ENCODE measurements around the gene TREH.

TREH gene

DNA sequence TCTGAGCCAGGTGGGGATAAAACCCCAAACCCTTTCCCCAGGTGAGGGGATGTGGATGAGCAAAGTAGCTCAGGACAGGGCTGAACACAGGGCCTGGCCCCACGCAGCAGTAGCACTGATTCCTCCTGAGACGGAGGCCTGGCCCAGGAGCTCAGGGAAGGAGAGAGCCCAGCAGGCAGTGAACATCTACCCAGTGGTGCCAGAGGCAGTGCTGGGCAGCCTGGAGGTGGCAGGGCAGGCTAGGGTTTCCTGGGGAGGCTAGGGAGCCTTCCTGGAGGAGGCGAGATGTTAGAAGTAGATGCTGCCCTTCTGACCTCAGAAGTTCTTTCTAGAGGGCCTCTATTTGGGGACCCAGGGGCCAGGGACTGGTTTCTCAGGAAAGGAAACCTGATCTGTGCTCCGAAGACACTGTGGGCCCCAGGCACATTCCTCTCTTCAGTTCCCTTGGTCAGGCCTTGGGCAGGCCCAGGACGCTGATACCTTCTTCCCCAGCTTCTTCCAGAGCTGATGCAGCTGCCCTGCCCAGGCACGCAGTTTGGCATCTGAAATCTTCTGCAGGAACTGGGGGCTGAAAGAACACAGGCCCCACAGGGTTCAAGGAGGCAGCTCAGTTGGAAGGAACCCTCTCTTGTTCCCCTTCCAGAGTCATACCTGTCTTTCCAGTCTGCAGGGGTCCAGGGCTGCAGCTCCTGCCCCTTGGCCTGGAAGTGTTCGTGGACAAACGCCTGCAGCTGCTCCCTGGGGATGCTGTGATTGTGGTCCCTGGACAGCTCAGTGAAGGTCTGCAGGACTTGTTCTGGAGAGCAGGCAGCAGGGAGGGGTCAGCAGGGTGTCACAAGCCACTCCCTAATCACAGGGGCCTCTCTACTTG, 16.8 kb downstream of the TREH start:
- DNase-seq: no peak

- DNase-seq: no peak
Measured at GRCh38 chr11:118661425-118662301, 17.8 kb downstream of the TREH start.

DNA sequence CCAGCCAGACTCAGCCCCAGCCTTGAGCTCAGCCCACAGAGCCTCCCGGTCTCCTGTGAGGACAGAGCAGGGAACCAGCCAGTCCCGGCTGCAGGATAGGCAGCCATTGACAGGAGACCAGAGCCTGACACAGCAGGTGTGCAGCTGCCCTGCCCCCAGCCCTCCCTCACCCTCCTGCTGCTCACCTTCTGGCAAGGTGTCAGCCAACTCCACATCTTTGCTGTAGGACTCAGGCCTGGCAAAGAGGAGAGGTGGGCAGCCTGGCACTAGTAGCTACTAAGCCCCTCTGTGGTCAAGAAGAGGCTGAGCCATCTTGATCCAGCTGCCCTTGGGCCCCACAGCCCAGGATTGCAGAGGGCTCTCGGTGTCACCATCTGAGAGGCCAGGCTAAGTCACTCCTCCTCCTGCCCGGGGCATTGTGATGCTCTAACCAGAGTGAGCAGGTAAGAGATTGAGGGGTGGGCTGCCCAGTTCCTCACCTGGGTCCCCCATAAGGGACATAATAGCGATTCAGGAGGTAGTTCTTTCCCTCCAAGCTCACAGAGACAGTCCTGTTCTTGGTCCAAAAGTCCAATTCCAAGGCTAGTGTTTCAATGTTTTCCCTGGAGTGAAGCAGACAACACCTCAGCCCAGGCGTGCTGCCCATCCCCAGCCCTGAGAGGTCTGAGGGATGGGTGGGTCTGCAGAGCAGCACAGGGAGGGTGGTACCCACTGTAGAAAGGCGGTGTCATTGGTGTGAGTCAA, 18.6 kb downstream of the TREH start:
- no peak for DNase-seq

- no peak for DNase-seq
Measured at GRCh38 chr11:118659953-118660680, 19.3 kb downstream of the TREH start.

DNA sequence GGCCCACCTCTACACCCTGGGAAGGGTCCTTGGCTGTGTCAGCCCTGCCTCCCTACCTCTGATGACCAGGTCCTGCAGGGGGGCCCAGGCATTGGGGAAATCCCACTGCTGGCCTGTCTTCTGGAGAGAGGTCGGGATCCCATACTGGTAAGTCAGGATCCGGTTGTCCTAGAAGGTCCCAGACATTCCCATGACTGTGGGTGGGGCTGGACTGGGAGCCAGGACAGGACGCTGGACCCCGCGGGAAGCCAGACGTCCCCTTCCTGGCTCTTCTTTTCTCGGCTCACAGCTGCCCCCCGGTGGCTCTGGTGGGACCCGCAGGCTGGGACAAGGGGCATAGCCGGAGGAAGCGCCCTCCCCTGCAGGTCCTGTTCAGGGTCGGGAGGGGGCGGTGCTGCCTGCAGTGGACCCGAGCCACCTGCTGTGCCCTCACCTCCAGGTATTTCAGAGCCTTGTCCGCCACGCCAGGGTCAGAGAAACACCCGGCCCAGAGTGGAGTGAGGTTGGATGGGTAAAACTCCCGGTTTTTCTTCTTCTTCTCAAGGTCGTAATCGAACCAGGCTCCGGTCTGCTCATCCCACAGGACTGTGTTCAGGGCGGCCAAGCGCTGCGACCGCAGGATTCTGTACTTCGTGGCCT, 20.0 kb downstream of the TREH start:
- DNase-seq: peak; percentile 86

DNA sequence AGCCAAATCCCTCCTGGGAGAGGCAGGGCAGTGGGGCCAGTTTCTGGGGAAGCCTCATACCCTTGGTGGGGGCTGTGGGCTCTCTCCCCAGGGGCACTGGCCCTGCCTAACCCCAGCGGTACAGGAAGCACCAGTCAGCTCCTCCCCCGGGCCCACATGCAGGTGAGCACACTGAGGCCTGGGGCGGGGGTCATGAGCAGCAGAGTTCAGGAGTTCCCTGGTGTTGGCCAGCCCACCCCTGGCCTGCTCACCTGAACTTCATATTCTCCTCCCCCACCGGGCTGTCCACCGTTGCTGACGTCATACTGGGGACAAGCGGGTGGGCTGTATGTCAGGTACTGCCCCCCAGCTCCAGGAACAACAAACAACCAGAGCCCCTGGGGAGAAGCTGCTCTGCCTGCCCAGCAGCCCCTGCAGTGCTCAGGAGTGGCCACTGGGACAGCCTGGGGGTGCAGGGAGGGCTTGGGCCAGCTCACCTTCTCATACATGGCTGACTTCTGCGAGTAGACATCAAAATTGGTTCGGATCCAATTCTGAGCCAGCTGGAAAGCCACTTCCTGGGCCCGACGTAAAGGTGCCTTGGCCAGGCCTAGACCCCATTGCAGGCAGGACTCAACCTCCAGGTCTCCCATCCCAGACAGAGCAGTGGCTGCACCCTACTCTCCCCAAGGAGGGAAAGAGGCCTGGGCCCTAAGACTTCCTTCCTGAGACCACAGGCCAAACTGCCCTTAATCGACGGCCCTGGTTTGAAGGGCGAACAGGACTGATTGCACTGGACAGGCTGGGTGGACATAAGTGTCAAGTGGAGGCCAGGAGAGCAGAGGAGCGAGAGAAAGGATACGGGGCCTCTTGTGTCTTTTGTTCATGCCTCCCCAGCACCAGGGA, 20.8 kb downstream of the TREH start:
- no peak for DNase-seq

- DNase-seq: no peak
Measured at GRCh38 chr11:118657709-118658428, 21.6 kb downstream of the TREH start.

GRCh38 chr11:118657238-118657637, 22.2 kb downstream of the TREH start:
- DNase-seq: no peak

DNA sequence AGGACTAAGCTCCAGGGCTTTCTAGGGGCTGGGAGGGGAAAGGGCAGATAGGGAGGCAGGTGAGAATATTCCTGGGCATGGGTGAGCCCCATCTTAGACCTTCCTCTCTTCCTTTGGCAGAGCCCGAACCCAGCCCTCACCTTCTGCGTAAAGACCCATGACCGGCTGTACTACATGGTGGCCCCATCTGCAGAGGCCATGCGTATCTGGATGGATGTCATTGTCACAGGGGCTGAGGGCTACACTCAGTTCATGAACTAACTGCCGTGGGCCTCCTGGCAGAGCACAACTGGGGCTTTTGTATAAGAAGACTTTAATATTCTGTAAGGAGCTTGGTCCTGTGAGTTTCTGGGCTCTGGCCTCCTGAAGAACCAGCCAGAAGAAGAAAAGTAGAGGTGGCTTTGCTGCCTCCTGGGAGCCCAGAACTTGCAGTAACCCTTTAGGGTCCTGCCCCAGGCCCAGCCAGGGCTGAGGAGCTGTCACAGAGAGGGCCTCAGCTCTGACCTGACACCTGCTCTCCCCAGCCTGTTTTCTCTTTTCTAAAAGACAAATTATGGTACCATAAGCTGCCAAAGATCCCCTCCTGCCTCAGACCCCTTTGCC, 22.8 kb downstream of the TREH start:
- DNase-seq: no peak

- no peak for DNase-seq
Measured at GRCh38 chr11:118655486-118656190, 23.8 kb downstream of the TREH start.

GRCh38 chr11:118653684-118654390, 25.6 kb downstream of the TREH start:
- no peak for DNase-seq

- DNase-seq: no peak
Measured at GRCh38 chr11:118652681-118653181, 26.7 kb downstream of the TREH start.

DNA sequence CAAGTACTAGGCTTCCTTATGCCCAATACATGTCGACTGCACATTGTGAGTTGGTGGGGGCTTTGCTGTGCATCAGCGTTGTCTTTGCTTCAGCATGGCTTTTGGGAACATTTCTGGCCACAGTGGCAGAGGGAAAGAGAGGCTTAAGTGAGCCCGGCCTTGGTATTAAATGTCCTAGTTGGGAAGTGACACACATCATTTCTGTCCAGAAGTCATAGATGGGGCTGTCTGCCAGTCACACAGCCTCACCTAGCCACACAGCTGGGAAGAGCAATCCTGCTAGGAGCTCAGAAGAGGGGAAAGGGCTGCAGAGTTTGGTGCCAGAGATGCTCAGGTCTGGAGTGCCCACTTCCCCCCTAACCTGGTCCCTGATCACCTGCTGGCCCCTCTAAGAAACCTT, 27.6 kb downstream of the TREH start:
- DNase-seq: no peak

- no peak for DNase-seq
Measured at GRCh38 chr11:118650366-118650765, 29.1 kb downstream of the TREH start.

DNA sequence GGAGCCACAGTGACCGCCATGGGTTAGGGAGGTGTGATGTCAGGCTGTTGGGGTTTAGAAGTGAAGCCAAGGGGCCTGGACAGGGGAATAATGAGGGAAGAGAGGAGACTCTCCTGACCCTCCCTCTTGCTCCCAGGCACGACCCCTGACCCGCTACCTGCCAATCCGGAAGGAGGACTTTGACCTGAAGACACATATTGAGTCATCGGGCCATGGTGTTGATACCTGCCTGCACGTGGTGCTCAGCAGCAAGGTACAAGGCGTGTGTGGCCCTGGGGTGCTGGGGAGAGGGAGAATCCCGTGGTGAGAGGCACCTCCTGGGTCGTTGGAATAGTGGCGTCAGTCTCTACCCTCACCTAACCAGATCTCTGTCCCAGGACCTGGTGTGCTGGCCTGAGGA, 29.5 kb downstream of the TREH start:
- no peak for DNase-seq

GRCh38 chr11:118648291-118648690, 31.2 kb downstream of the TREH start:
- no peak for DNase-seq

DNA sequence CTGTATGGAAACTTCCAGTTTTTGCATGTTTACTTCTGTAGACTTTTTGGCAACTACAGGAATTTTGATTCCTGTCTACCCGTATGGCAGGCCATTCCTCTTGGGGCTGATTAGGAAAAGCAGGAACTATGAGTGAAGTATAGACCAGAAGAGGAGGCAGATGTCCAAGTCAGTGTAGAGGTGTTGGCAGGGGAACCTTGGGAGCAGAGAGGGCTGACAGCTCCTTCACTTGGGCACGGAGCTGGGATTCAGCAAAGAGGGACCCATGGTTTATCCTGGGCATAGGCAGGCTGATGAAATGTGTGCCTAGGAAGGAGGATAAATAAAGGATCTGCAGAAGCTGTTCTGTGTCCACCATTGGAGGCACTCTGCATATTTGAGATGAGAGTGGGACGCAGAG, 33.1 kb downstream of the TREH start:
- no peak for DNase-seq

DNA sequence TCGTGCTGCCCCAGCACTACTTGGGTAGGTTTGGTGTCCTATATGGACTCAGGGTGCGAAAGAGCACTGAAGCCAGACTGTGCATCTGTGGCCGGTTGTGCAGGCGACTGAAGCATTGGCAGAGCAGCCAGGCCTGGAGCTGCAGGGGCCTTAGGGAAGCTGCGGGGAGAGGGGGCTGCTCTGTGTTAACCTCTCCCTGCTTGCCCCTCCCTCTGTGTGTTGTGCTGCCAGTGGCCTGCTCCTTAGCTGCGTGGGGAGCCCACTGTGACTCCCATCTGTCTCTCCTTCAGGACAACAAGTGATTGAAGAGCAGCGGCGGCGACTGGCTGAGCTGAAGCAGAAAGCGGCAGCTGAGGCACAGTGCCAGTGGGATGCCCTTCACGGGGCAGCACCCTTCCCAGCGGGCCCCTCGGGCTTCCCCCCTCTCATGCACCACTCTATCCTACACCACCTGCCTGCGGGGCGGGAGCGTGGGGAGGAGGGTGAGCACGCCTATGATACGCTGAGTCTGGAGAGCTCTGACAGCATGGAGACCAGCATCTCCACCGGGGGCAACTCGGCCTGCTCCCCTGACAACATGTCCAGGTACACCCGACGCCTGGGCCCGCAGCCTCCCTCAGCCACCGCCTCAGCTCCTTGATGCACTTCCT, 34.3 kb downstream of the TREH start:
- DNase-seq: no peak

All from NCI-H1092 treated with DMSO at 0.1 percent for 48 hours (cell line).